HFF-Myc (cell line): Measurements from ENCODE around the gene CASP10.
"Not testable (repeated sequence)": the region's sequence is repeated elsewhere in the genome, so short reads cannot be mapped to it uniquely, and the experiment has no call there.

ENCODE experiments used
- DNase-seq: peaks from one replicate; pipeline ENCODE4 v3.0.0-alpha.2; 2011; ENCODE audit warnings: low read depth; ENCODE audit errors: extremely low read depth
- H3K4me3 ChIP-seq: replicated peaks from 2 replicates; pipeline ENCODE4 v1.5.1; 2011; ENCODE audit warnings: low read depth, mild to moderate bottlenecking, control low read depth, low read length
- TF ChIP-seq, protein P1 (sequence below): IDR thresholded peaks from 2 replicates; pipeline ENCODE4 v1.5.1; 2012; ENCODE audit warnings: mild to moderate bottlenecking, low read depth, low read length, control low read depth; ENCODE audit errors: missing control alignments

The CASP10 gene

GRCh38 chr2:201157694-201158093 lies 25.2 kb upstream of the CASP10 start:
- no peak for DNase-seq
- no peak overlapping the region for H3K4me3 ChIP-seq
- TF ChIP-seq, protein P1, sequence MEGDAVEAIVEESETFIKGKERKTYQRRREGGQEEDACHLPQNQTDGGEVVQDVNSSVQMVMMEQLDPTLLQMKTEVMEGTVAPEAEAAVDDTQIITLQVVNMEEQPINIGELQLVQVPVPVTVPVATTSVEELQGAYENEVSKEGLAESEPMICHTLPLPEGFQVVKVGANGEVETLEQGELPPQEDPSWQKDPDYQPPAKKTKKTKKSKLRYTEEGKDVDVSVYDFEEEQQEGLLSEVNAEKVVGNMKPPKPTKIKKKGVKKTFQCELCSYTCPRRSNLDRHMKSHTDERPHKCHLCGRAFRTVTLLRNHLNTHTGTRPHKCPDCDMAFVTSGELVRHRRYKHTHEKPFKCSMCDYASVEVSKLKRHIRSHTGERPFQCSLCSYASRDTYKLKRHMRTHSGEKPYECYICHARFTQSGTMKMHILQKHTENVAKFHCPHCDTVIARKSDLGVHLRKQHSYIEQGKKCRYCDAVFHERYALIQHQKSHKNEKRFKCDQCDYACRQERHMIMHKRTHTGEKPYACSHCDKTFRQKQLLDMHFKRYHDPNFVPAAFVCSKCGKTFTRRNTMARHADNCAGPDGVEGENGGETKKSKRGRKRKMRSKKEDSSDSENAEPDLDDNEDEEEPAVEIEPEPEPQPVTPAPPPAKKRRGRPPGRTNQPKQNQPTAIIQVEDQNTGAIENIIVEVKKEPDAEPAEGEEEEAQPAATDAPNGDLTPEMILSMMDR, result no peak

GRCh38 chr2:201158111-201158929 lies 24.6 kb upstream of the CASP10 start:
- H3K4me3 ChIP-seq, result no peak overlapping the region
- TF ChIP-seq, protein P1, result peak; percentile 73
- DNase-seq, result peak; percentile 61

DNA sequence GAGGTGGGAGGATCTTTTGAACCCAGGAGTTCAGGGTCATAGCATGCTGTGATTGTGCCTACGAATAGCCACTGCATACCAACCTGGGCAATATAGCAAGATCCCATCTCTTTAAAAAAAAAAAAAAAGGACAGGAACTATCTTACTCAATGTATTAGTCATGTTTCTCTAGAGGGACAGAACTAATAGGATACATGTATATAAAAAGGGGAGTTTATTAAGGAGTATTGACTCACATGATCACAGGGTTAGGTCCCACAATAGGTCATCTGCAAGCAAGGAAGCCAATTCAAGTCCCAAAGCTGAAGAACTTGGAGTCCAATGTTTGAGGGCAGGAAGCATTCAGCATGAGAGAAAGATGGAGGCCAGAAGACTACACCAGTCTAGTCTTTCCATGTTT lies 18.8 kb upstream of the CASP10 start:
- DNase-seq, result no peak
- TF ChIP-seq, protein P1, result no peak
- no peak overlapping the region for H3K4me3 ChIP-seq

DNA sequence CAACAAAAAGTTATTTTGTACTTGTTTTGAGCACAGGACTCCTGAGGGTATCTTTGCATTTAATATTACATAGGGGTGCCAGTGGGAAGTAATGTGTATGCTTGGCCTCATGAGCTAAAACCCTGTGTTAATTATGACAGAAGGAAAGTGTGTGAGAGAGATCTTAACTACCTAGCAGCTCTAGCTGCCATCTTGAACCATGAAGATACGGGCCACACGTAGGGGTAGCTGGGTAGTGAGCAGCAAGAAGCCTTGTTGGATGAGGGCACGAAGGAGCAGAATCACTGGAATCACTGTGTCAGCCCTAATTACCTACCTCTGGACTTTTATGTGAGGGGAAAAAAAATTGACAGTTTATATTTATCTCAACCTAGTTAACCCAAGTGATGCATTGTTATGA lies 15.4 kb upstream of the CASP10 start:
- TF ChIP-seq, protein P1, result no peak
- DNase-seq, result no peak
- H3K4me3 ChIP-seq, result no peak overlapping the region

- H3K4me3 ChIP-seq, DNase-seq: not testable (repeated sequence)
Observed at GRCh38 chr2:201168496-201168895, 14.4 kb upstream of the CASP10 start.

DNA sequence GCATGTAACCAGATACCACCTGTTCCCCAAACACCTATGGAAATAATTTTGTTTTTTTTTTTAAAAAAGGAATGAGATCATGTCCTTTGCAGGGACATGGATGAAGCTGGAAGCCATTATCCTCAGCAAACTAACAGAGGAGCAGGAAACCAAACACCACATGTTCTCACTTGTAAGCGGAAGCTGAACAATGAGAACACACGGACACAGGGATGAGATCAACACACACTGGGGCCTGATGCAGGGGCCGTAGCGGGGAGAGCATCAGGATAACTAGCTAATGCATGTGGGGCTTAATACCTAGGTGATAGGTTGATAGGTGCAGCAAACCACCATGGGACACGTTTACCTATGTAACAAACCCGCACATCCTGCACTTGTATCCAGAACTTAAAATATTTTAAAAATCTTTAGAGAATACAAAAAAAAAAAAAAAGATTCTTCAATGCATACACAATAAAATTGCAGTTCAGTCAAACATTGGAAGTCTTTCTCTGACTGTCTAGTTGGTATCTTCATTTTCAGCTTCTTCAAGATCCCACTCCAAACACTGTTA lies 11.6 kb upstream of the CASP10 start:
- no peak for DNase-seq
- H3K4me3 ChIP-seq, result no peak overlapping the region
- TF ChIP-seq, protein P1, result no peak

DNA sequence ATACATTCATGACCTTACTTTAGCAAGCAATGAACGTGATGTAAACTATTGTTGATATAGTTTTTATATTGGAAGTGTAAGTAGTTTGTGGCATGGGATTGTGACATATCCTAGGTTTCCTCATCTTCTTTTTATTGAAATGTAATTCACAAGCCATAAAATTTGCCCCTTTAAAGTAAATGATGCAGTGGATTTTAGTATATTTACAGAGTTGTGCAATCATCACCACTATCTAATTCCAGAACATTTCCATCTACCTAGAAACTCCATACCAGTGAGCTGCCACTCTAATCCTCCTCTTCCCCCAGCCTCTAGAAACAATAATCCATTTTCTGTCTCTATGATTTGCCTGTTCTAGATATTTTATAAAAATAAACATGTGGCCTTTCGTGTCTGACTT lies 10.7 kb upstream of the CASP10 start:
- TF ChIP-seq, protein P1, result no peak
- no peak for DNase-seq
- no peak overlapping the region for H3K4me3 ChIP-seq
